ENCODE data around the gene TMEM212. TPM values are rescaled to one million over a fixed set of nuclear protein-coding genes. Genes with fewer than 3 reads are reported as not detected.

TMEM212 gene
- total and polyA plus RNA-seq, 2 of the 13 experiments (the other 11 are each of a cell fraction or from before 2014, with no cell fraction given), result not detected

DNA sequence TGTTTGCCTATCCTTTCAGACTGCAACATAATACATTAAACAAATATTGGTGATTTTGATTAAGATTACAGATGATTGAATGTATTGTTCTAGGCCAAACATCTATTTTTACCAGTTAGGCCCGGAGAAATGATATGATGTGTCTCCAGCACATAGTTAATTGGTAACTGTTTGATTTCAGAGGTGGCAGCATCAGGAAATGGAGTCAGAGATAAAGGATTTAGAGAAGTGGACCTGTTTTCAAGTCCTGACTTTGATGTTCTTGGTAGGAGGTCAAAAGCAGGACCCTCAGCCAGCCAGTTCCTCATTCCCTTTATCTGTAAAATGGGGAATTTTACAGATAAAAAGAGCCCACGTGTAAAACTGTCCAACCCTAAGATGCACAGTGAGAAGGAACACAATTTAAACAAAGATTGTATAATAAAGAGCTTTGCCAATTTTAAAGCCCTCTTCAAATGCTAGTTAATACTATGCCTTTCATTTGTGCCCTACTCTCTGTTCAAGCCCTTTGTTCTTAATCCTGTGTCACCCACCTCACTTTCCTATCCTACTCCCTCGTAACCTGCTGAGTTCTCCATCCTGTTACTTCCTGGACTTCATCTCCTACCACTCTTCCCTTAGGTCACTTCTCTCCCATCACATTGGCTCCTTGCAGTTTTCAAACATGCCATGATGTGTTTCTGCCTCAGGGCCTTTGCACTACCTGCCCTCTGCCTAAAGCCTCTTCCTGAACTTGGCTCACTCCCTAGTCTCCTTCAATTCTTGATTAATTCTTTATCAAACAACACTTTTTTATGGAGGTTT is 2.5 kb downstream of the TMEM212 start (continued):
- TF ChIP-seq RNF219 (CRISPR knock-in tag; IDR thresholded peaks at IDR 0.05) (no peak), RNF2 (conservative IDR thresholded peaks at IDR 0.05; ENCODE audit: low read depth) (no peak), ZBTB44 (CRISPR knock-in tag; IDR thresholded peaks at IDR 0.05) (no peak), ARNT2 (CRISPR knock-in tag; IDR thresholded peaks at IDR 0.05; ENCODE audit: low read depth) (no peak), TGIF2 (CRISPR knock-in tag; IDR thresholded peaks at IDR 0.05) (no peak), ZNF629 (CRISPR knock-in tag; conservative IDR thresholded peaks at IDR 0.05) (peak; percentile 95), POLR2G (IDR thresholded peaks at IDR 0.05; ENCODE audit: low read depth, low read length) (no peak), ZNF446 (CRISPR knock-in tag; IDR thresholded peaks at IDR 0.05) (no peak), RFX1 (IDR thresholded peaks at IDR 0.05) (no peak), ZNF382 (CRISPR knock-in tag; IDR thresholded peaks at IDR 0.05; ENCODE audit: borderline replicate concordance) (no peak), BRCA1 (CRISPR knock-in tag; IDR thresholded peaks at IDR 0.05) (no peak), TFAP4 (IDR thresholded peaks at IDR 0.05; ENCODE audit: borderline replicate concordance, low read depth) (peak; percentile 5; the same call in 1 of the 2 replicates), RXRA (CRISPR knock-in tag; IDR thresholded peaks at IDR 0.05) (no peak), NFKBIZ (CRISPR knock-in tag; IDR thresholded peaks at IDR 0.05) (no peak)
- TF ChIP-seq, protein P1, sequence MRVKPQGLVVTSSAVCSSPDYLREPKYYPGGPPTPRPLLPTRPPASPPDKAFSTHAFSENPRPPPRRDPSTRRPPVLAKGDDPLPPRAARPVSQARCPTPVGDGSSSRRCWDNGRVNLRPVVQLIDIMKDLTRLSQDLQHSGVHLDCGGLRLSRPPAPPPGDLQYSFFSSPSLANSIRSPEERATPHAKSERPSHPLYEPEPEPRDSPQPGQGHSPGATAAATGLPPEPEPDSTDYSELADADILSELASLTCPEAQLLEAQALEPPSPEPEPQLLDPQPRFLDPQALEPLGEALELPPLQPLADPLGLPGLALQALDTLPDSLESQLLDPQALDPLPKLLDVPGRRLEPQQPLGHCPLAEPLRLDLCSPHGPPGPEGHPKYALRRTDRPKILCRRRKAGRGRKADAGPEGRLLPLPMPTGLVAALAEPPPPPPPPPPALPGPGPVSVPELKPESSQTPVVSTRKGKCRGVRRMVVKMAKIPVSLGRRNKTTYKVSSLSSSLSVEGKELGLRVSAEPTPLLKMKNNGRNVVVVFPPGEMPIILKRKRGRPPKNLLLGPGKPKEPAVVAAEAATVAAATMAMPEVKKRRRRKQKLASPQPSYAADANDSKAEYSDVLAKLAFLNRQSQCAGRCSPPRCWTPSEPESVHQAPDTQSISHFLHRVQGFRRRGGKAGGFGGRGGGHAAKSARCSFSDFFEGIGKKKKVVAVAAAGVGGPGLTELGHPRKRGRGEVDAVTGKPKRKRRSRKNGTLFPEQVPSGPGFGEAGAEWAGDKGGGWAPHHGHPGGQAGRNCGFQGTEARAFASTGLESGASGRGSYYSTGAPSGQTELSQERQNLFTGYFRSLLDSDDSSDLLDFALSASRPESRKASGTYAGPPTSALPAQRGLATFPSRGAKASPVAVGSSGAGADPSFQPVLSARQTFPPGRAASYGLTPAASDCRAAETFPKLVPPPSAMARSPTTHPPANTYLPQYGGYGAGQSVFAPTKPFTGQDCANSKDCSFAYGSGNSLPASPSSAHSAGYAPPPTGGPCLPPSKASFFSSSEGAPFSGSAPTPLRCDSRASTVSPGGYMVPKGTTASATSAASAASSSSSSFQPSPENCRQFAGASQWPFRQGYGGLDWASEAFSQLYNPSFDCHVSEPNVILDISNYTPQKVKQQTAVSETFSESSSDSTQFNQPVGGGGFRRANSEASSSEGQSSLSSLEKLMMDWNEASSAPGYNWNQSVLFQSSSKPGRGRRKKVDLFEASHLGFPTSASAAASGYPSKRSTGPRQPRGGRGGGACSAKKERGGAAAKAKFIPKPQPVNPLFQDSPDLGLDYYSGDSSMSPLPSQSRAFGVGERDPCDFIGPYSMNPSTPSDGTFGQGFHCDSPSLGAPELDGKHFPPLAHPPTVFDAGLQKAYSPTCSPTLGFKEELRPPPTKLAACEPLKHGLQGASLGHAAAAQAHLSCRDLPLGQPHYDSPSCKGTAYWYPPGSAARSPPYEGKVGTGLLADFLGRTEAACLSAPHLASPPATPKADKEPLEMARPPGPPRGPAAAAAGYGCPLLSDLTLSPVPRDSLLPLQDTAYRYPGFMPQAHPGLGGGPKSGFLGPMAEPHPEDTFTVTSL (CRISPR knock-in tag; IDR thresholded peaks at IDR 0.05; ENCODE audit: borderline replicate concordance), result peak; percentile 39; the same call in 1 of the 2 replicates
- TF ChIP-seq, protein P2, sequence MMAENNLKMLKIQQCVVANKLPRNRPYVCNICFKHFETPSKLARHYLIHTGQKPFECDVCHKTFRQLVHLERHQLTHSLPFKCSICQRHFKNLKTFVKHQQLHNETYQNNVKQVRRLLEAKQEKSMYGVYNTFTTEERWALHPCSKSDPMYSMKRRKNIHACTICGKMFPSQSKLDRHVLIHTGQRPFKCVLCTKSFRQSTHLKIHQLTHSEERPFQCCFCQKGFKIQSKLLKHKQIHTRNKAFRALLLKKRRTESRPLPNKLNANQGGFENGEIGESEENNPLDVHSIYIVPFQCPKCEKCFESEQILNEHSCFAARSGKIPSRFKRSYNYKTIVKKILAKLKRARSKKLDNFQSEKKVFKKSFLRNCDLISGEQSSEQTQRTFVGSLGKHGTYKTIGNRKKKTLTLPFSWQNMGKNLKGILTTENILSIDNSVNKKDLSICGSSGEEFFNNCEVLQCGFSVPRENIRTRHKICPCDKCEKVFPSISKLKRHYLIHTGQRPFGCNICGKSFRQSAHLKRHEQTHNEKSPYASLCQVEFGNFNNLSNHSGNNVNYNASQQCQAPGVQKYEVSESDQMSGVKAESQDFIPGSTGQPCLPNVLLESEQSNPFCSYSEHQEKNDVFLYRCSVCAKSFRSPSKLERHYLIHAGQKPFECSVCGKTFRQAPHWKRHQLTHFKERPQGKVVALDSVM (CRISPR knock-in tag; IDR thresholded peaks at IDR 0.05), result no peak

Measured in HepG2 (cell line).